Fibroblast of villous mesenchyme (primary cell): ENCODE measurements around the gene ANK3. TPM values are rescaled to one million over a fixed set of nuclear protein-coding genes. Genes with fewer than 3 reads are reported as not detected.

Experiments used
- DNase-seq: peaks from one replicate; pipeline ENCODE4 v3.0.0-alpha.2; 2010; ENCODE audit warnings: low read depth
- H3K4me3 ChIP-seq: 2 replicates; pipeline ENCODE4 v1.5.1; 2011; ENCODE audit warnings: low read depth, mild to moderate bottlenecking, low read length
- total RNA-seq: library from RNA; depleted of rRNA; stranded (reverse); fragments of >200 nt; gene quantifications from 2 replicates; pipeline ENCODE4 v1.2.3, GENCODE V29; 2012
- TF ChIP-seq, protein P1 (sequence below): IDR thresholded peaks from 2 replicates; pipeline ENCODE4 v1.5.1; 2012; ENCODE audit warnings: low read depth, mild to moderate bottlenecking, low read length; ENCODE audit not compliant: insufficient read depth

The ANK3 gene
- total RNA-seq, 1 donor, result 1.3 TPM

DNA sequence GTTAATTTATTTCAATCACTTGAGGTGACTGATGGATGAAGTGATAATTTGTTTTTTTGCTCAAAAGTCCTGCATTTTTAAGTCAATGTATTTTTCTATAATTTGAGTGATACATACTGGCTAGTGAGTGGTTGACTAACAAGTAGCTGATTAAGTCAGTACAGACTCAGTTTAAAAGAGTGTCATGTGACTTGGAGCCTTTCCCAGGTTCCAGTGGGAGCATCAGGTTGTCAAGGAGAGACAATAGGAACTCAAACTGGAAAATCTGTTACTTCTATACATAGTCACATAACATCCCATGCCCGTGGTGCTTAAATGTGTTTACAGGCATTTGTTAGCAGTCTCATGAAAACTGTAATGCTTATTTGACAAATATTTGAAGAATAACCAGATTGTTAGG lies 154.7 kb downstream of the ANK3 start:
- DNase-seq, result peak; percentile 14
- no peak overlapping the region for H3K4me3 ChIP-seq
- TF ChIP-seq, protein P1, sequence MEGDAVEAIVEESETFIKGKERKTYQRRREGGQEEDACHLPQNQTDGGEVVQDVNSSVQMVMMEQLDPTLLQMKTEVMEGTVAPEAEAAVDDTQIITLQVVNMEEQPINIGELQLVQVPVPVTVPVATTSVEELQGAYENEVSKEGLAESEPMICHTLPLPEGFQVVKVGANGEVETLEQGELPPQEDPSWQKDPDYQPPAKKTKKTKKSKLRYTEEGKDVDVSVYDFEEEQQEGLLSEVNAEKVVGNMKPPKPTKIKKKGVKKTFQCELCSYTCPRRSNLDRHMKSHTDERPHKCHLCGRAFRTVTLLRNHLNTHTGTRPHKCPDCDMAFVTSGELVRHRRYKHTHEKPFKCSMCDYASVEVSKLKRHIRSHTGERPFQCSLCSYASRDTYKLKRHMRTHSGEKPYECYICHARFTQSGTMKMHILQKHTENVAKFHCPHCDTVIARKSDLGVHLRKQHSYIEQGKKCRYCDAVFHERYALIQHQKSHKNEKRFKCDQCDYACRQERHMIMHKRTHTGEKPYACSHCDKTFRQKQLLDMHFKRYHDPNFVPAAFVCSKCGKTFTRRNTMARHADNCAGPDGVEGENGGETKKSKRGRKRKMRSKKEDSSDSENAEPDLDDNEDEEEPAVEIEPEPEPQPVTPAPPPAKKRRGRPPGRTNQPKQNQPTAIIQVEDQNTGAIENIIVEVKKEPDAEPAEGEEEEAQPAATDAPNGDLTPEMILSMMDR, result no peak

DNA sequence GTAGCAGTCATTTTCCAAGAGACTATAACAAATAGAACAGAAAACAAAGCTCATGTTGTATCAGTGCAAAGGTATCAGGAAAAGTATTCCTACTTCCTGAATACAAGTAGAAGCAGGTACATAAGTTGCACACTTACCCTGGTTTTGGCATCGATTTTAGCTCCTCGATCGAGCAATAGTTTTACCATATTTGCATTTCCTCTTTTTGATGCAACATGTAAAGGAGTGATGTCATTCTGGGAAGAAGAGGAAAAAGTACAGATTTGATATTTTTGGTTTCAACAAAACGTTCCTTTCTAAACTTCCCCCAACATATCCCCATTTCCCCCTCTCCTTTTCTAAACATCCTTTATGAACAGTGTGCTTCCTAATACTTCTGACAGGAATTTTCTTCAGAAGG lies 155.1 kb downstream of the ANK3 start:
- H3K4me3 ChIP-seq, result no peak overlapping the region
- TF ChIP-seq, protein P1, result no peak
- no peak for DNase-seq

DNA sequence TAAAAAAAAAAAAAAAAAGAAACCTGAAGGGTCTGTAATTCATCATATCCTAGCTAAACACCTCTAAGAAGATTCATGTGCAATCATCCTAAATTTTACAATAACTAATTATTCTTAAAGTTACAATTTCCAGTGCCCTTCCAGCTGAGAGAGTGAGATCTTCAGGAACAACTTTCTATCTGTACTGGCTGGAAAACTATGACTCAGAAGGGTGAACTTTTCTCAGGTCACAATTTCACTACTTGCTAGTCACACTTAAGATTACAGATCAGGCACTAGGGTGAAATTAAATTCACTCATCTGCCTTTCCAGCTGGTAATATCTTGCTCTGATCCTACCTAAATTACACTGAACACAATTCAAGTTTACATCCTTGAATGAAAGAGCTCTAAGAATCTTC lies 158.8 kb downstream of the ANK3 start:
- TF ChIP-seq, protein P1, result no peak
- DNase-seq, result peak; percentile 35
- H3K4me3 ChIP-seq, result no peak overlapping the region

DNA sequence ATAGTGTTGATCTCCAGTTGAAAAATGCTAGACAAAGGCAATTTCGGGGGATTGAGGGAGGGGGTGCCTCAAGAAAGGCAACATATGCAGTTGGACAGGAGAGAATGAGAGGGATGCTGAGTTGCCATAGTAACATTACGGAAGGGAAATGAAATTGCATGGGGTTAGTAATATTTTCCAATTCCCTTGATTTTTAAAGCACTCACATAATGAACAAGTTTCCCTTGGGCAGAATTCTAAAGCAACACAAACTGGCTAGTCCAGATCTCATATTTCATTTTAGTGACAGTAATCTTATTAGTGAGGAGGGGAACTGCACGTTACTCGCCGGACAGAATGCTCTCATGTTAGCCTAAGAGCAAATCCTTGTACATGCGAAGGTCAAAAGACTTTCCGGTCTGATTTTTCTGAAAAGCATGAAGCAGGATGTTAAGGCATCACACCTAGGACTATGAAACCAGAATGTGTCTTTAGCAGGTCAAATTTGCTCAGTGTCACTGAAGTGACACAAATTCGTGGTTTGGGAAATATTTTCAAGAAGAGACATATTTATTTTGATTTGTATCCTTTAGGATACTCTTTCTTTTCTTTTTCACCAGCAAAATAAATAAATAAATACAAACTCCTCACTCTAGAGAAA lies 165.5 kb downstream of the ANK3 start:
- TF ChIP-seq, protein P1, result no peak
- no peak for DNase-seq
- H3K4me3 ChIP-seq, result no peak overlapping the region

DNA sequence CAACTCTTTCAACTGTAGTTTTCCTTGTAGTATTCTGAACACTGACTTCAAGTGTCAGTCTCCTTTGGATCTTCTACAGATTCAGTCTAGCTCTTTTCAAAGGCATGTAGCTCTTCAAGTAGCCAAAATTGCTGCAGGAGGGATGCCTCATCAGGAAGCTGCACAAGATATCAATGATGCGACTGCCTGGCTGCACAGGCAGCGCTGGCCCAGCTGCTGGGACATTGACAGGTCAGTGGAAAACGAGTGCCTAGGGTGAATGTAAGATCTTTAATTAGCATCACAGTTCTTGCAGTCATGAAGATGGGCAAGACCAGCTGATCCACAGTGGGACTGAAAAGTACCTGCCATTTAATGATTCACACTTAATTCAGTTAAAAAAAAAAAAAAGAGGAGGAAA lies 167.6 kb downstream of the ANK3 start:
- no peak for DNase-seq
- TF ChIP-seq, protein P1, result no peak
- no peak overlapping the region for H3K4me3 ChIP-seq

DNA sequence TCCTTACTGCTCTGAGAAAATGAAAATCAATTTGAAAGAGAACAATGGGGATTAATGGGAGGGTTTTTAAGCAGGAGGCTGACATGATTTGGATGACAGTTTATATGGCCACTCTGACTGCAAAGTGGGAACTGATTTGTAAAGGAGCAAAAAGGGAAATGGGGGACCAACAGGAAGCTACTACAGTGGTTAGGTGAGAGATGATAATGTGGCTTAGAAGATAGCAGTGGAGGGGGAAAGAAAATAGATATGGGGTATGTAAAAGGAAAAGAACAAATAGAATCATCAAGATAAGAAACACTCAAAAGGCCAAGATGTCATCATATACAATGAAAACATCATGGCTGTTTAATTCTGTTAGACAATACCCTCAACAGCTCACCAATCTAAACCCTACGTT lies 177.5 kb downstream of the ANK3 start:
- DNase-seq, result no peak
- TF ChIP-seq, protein P1, result no peak
- no peak overlapping the region for H3K4me3 ChIP-seq
